ENCODE measurements around the gene PCDH15. TPM values are rescaled to one million over a fixed set of nuclear protein-coding genes. Genes with fewer than 3 reads are reported as not detected.

The PCDH15 gene
- total and polyA plus RNA-seq, 9 of the 15 experiments (the other 6 are each of a cell fraction or from before 2014, with no cell fraction given), result not detected

DNA sequence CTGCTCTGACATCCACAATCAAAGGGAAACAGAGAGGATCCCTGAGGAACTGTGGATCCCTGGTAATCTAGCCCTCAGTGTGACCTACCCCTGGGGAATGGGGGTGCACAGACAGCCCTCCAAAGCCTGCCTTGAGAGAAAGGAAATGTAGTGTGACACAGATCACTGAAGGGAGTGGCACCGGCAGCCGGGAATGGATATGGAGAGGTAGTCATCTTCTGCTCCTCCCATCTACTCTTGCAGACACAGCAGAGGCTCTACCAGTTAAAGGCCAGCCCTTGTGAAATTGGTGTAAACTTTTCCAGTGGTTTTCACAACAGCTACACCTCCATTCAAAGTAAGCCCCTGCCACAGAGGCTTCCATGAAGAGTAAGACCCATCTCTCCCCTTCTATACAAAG lies 144.4 kb downstream of the PCDH15 start:
- intact Hi-C loops (cut with micrococcal nuclease), result no loop called here

More for the DNA sequence above, 144.4 kb downstream of the PCDH15 start:
- Histone ChIP-seq H4K20me1 (replicated peaks; ENCODE audit: control insufficient read depth, insufficient read depth, low read length) (no peaks in the 10 kb centered on the region), H3K9me1 (ENCODE audit: control insufficient read depth, insufficient read depth, low read length) (no peaks in the 10 kb centered on the region), H3K4me3 (no peak overlapping the region), H3K36me3 (ENCODE audit: control insufficient read depth, insufficient read depth, low read length) (no peaks in the 10 kb centered on the region), H3K27me3 (ENCODE audit: control insufficient read depth in 2 of 2, insufficient read depth in 2 of 2, low read length in 2 of 2) (no peaks in the 10 kb centered on the region), H3K9me3 (replicated peaks; ENCODE audit: control insufficient read depth, insufficient read depth, low read depth, low read length) (no peaks in the 10 kb centered on the region), H3K4me1 (replicated peaks in 1 of 2; ENCODE audit: control insufficient read depth in 2 of 2, insufficient read depth in 2 of 2, low read length in 2 of 2) (no peaks in the 10 kb centered on the region), H3K4me2 (ENCODE audit: insufficient read depth, low read length) (no peak overlapping the region), H2AFZ (ENCODE audit: low read depth, low read length) (no peak overlapping the region), H3K27ac (ENCODE audit: extremely low read depth, low read depth, low read length) (no peak overlapping the region), H3K9ac (ENCODE audit: insufficient read depth in 1 of 2, low read depth in 2 of 2, low read length in 2 of 2) (no peak overlapping the region), H3K79me2 (ENCODE audit: control insufficient read depth, insufficient read depth, low read length) (no peaks in the 10 kb centered on the region)
- WGBS (ENCODE audit: insufficient coverage, low coverage, missing lambda C conversion rate), result 0% methylated on average over 2 of the region's 2 CpGs
- BruUV-seq (replicated peaks), result no TSS peak
- CTCF ChIA-PET (ENCODE audit: low intra/inter-chr PET ratio), result interaction anchor here (0.6 kb wide), 1 partner anchor 1895 kb away, joined by 3 read pairs; no protein-coding TSS in a partner anchor
- ATAC-seq (no peak), DNase-seq (ENCODE audit: extremely low read depth in 1 of 4, low spot score in 3 of 4) (no peak), FAIRE-seq (no peak)
- in situ Hi-C loops (cut with MboI), result no loop called here
- POLR2A ChIA-PET, result no interaction called here
- TF ChIP-seq, protein P1, sequence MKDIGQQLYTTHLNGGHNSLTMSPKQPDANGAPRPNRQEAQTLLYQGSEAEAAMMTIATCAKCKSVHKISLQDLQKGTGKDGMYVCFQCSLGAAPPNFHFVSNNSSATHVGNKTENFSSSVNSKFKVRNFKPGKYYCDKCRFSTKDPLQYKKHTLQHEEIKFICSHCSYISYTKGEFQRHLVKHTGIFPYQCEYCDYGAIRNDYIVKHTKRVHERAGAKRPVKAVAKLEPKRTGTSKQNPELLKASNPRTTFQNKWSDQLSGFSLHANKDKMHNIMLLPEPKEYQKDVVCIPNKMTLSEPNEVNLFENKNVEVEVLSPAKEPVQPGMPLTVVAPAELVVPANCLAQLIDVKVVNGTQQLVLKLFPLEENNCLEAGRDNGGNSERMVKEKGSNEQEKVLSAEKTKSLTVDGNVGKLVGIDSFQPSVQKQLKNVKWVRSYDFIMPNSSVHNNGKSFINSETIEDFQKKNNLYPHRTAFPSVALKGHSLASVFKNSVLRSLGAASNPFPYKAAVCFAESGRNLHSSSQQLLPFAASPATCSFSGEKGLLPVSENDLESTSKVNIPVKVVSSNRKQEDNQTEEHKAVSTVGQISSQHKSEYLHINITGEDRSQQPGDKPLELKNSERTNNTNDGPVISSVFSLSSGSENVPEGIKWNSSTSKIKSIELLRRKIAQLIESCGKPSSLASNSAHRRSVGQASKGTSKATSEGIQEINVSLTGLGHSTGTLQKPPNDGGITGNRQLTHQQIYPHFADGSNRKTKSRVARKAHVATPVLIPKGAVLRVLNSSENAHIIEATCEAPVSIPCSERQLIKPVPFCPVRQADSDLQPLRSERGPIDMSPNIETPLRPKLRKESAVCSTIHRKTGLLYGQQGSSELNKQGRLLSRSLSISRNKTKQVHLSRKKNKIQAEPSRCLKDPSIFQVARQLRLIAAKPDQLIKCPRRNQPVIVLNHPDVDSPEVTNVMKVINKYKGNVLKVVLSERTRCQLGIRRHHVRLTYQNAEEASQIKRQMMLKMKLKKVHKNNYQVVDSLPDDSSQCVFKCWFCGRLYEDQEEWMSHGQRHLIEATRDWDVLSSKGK (CRISPR knock-in tag; IDR thresholded peaks at IDR 0.05), result no peak
- TF ChIP-seq TCF3 (CRISPR knock-in tag; IDR thresholded peaks at IDR 0.05), result no peak
- TF ChIP-seq ZNF436 (CRISPR knock-in tag; IDR thresholded peaks at IDR 0.05), result no peak
- no peak for TF ChIP-seq ZNF324 (CRISPR knock-in tag; IDR thresholded peaks at IDR 0.05)
- TF ChIP-seq, protein P2, sequence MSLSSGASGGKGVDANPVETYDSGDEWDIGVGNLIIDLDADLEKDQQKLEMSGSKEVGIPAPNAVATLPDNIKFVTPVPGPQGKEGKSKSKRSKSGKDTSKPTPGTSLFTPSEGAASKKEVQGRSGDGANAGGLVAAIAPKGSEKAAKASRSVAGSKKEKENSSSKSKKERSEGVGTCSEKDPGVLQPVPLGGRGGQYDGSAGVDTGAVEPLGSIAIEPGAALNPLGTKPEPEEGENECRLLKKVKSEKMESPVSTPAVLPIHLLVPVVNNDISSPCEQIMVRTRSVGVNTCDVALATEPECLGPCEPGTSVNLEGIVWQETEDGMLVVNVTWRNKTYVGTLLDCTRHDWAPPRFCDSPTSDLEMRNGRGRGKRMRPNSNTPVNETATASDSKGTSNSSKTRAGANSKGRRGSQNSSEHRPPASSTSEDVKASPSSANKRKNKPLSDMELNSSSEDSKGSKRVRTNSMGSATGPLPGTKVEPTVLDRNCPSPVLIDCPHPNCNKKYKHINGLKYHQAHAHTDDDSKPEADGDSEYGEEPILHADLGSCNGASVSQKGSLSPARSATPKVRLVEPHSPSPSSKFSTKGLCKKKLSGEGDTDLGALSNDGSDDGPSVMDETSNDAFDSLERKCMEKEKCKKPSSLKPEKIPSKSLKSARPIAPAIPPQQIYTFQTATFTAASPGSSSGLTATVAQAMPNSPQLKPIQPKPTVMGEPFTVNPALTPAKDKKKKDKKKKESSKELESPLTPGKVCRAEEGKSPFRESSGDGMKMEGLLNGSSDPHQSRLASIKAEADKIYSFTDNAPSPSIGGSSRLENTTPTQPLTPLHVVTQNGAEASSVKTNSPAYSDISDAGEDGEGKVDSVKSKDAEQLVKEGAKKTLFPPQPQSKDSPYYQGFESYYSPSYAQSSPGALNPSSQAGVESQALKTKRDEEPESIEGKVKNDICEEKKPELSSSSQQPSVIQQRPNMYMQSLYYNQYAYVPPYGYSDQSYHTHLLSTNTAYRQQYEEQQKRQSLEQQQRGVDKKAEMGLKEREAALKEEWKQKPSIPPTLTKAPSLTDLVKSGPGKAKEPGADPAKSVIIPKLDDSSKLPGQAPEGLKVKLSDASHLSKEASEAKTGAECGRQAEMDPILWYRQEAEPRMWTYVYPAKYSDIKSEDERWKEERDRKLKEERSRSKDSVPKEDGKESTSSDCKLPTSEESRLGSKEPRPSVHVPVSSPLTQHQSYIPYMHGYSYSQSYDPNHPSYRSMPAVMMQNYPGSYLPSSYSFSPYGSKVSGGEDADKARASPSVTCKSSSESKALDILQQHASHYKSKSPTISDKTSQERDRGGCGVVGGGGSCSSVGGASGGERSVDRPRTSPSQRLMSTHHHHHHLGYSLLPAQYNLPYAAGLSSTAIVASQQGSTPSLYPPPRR (CRISPR knock-in tag; IDR thresholded peaks at IDR 0.05; ENCODE audit: borderline replicate concordance), result no peak
- no peak for TF ChIP-seq TCF7L2 (IDR thresholded peaks at IDR 0.05; ENCODE audit: low read depth, low read length)
- no peak for TF ChIP-seq ZKSCAN3 (CRISPR knock-in tag; IDR thresholded peaks at IDR 0.05)
- TF ChIP-seq KAT2B (IDR thresholded peaks at IDR 0.05; ENCODE audit: low read depth, low read length), result no peak
- no peak for TF ChIP-seq SP1 (CRISPR knock-in tag; IDR thresholded peaks at IDR 0.05)
- TF ChIP-seq ETS1 (conservative IDR thresholded peaks at IDR 0.05; ENCODE audit: control insufficient read depth, low read depth, low read length), result no peak

Data from K562 (cell line).